Astrocyte of the hippocampus (primary cell): ENCODE measurements around the gene PDE4D.
"Not testable (repeated sequence)": the region's sequence is repeated elsewhere in the genome, so short reads cannot be mapped to it uniquely, and the experiment has no call there.

Experiments
- DNase-seq: peaks from one replicate; pipeline ENCODE4 v3.0.0; 2011; ENCODE audit warnings: low read depth, low spot score

PDE4D gene

GRCh38 chr5:59609501-59610265 lies 283.8 kb downstream of the PDE4D start:
- DNase-seq: peak; percentile 31

- DNase-seq: no peak
Measured at GRCh38 chr5:59608745-59609144, 284.8 kb downstream of the PDE4D start.

GRCh38 chr5:59607138-59607765 lies 286.3 kb downstream of the PDE4D start:
- DNase-seq: no peak

- no peak for DNase-seq
Measured at GRCh38 chr5:59605915-59606314, 287.6 kb downstream of the PDE4D start.

- DNase-seq: no peak
Measured at GRCh38 chr5:59604111-59604510, 289.4 kb downstream of the PDE4D start.

GRCh38 chr5:59600998-59601397 lies 292.5 kb downstream of the PDE4D start:
- no peak for DNase-seq

GRCh38 chr5:59600153-59600552 lies 293.4 kb downstream of the PDE4D start:
- DNase-seq: no peak

- no peak for DNase-seq
Measured at GRCh38 chr5:59599729-59600128, 293.8 kb downstream of the PDE4D start.

GRCh38 chr5:59598547-59598874 lies 295.0 kb downstream of the PDE4D start:
- no peak for DNase-seq

- no peak for DNase-seq
Measured at GRCh38 chr5:59597690-59598546, 295.6 kb downstream of the PDE4D start.

GRCh38 chr5:59596586-59597350 lies 296.8 kb downstream of the PDE4D start:
- DNase-seq: no peak

GRCh38 chr5:59594118-59594517 lies 299.4 kb downstream of the PDE4D start:
- not testable (repeated sequence) for DNase-seq

GRCh38 chr5:59593439-59594007 lies 300.0 kb downstream of the PDE4D start:
- no peak for DNase-seq

- no peak for DNase-seq
Measured at GRCh38 chr5:59592101-59592500, 301.4 kb downstream of the PDE4D start.

- no peak for DNase-seq
Measured at GRCh38 chr5:59591162-59591561, 302.4 kb downstream of the PDE4D start.

- DNase-seq: peak; percentile 45
Measured at GRCh38 chr5:59588922-59589321, 304.6 kb downstream of the PDE4D start.

GRCh38 chr5:59587489-59588337 lies 305.8 kb downstream of the PDE4D start:
- DNase-seq: peak; percentile 86

- DNase-seq: no peak
Measured at GRCh38 chr5:59586841-59587240, 306.7 kb downstream of the PDE4D start.

- no peak for DNase-seq
Measured at GRCh38 chr5:59584858-59585846, 308.4 kb downstream of the PDE4D start.
